Loucy (cell line): Measurements from ENCODE around the gene NSD2.
"Not testable (repeated sequence)": the region's sequence is repeated elsewhere in the genome, so short reads cannot be mapped to it uniquely, and the experiment has no call there.

Experiments
- EZH2phosphoT487 ChIP-seq: fragments of 200-600 bp; IDR thresholded peaks from 2 replicates; pipeline ENCODE4 v1.6.1; 2018; ENCODE audit warnings: antibody characterized with exemption, mild to moderate bottlenecking, moderate library complexity, borderline replicate concordance
- TF ChIP-seq, protein P1 (sequence below): fragments of 200-600 bp; sonication (generic); conservative IDR thresholded peaks from 2 replicates; pipeline ENCODE4 v1.5.1; 2014; ENCODE audit warnings: mild to moderate bottlenecking, antibody characterized with exemption, low read length

DNA sequence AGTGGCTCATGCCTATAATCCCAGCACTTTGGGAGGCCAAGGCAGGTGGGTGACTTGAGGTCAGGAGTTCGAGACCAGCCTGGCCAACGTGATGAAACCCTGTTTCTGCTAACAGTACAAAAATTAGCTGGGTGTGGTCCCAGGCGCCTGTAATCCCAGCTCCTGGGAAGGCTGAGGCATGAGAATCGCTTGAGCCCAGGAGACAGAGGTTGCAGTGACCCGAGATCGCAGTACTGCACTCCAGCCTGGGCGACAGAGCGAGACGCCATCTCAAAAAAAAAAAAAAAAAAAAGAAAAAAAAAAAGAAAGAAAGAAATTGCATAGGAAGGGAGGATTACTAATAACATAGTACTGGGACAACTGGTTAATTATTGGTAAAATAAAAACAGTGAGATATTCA is 40.1 kb downstream of the NSD2 start:
- TF ChIP-seq, protein P1, sequence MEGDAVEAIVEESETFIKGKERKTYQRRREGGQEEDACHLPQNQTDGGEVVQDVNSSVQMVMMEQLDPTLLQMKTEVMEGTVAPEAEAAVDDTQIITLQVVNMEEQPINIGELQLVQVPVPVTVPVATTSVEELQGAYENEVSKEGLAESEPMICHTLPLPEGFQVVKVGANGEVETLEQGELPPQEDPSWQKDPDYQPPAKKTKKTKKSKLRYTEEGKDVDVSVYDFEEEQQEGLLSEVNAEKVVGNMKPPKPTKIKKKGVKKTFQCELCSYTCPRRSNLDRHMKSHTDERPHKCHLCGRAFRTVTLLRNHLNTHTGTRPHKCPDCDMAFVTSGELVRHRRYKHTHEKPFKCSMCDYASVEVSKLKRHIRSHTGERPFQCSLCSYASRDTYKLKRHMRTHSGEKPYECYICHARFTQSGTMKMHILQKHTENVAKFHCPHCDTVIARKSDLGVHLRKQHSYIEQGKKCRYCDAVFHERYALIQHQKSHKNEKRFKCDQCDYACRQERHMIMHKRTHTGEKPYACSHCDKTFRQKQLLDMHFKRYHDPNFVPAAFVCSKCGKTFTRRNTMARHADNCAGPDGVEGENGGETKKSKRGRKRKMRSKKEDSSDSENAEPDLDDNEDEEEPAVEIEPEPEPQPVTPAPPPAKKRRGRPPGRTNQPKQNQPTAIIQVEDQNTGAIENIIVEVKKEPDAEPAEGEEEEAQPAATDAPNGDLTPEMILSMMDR = not testable (repeated sequence)
- not testable (repeated sequence) for TF ChIP-seq EZH2phosphoT487
